Kidney epithelial cell (primary cell): ENCODE data around the gene PMEPA1. TPM values are rescaled to one million over a fixed set of nuclear protein-coding genes. Genes with fewer than 3 reads are reported as not detected.

Source experiments
- DNase-seq: peaks from one replicate; pipeline ENCODE4 v3.0.0-alpha.2; 2010; ENCODE audit warnings: low read depth
- H3K27me3 ChIP-seq: 2 replicates; pipeline ENCODE4 v1.6.0; 2011; ENCODE audit warnings: low read length; ENCODE audit not compliant: control insufficient read depth, insufficient read depth
- H3K36me3 ChIP-seq: 2 replicates; pipeline ENCODE4 v1.5.1; 2011; ENCODE audit warnings: low read length; ENCODE audit not compliant: control insufficient read depth, insufficient read depth
- H3K4me3 ChIP-seq: 2 replicates; pipeline ENCODE4 v1.5.1; 2011; ENCODE audit warnings: low read depth, mild to moderate bottlenecking, control low read depth, low read length
- total RNA-seq: library from RNA; depleted of rRNA; stranded (reverse); fragments of >200 nt; gene quantifications from 2 replicates; pipeline ENCODE4 v1.2.3, GENCODE V29; 2015
- TF ChIP-seq, protein P1 (sequence below): IDR thresholded peaks from 2 replicates; pipeline ENCODE4 v1.5.1; 2011; ENCODE audit warnings: mild to moderate bottlenecking, moderate library complexity, low read length, control low read depth, inconsistent platforms; ENCODE audit not compliant: insufficient read depth, poor library complexity, severe bottlenecking

PMEPA1 gene
- total RNA-seq, 1 donor from 2014 or later = 244 TPM

- TF ChIP-seq, protein P1, sequence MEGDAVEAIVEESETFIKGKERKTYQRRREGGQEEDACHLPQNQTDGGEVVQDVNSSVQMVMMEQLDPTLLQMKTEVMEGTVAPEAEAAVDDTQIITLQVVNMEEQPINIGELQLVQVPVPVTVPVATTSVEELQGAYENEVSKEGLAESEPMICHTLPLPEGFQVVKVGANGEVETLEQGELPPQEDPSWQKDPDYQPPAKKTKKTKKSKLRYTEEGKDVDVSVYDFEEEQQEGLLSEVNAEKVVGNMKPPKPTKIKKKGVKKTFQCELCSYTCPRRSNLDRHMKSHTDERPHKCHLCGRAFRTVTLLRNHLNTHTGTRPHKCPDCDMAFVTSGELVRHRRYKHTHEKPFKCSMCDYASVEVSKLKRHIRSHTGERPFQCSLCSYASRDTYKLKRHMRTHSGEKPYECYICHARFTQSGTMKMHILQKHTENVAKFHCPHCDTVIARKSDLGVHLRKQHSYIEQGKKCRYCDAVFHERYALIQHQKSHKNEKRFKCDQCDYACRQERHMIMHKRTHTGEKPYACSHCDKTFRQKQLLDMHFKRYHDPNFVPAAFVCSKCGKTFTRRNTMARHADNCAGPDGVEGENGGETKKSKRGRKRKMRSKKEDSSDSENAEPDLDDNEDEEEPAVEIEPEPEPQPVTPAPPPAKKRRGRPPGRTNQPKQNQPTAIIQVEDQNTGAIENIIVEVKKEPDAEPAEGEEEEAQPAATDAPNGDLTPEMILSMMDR = no peak
- H3K36me3 ChIP-seq = no peaks in the 10 kb centered on the region
- H3K4me3 ChIP-seq = no peak overlapping the region
- DNase-seq = no peak
- no peaks in the 10 kb centered on the region for H3K27me3 ChIP-seq
Observed at GRCh38 chr20:57698867-57699275, 10.9 kb downstream of the PMEPA1 start.

- H3K27me3 ChIP-seq = no peaks in the 10 kb centered on the region
- no peaks in the 10 kb centered on the region for H3K36me3 ChIP-seq
- H3K4me3 ChIP-seq = no peak overlapping the region
- peak; percentile 98 for DNase-seq
- TF ChIP-seq, protein P1 = no peak
Observed at GRCh38 chr20:57698116-57698866, 11.5 kb downstream of the PMEPA1 start.

DNA sequence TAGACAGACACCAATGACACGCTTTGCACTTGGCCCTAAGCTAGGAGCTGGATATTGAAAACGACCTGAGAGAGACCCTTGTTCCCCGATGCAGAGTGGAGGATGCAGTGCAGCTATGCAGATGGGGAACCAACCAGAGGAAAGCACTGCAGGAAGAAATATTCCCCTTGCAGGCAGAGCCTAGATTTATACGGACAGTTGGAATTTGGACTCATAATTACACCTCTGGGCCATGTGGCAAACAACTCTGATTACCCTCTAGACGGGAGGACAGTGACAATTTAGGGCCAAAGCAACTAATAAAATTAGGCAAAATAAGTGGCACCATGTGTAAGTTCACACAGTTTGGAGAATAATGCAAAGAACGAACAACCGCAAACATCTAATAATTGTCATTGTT is 12.3 kb downstream of the PMEPA1 start:
- TF ChIP-seq, protein P1 = no peak
- Histone ChIP-seq H3K4me3 (no peak overlapping the region), H3K27me3 (no peaks in the 10 kb centered on the region), H3K36me3 (no peaks in the 10 kb centered on the region)
- DNase-seq = no peak

GRCh38 chr20:57696401-57696961 is 13.3 kb downstream of the PMEPA1 start:
- H3K4me3 ChIP-seq = no peak overlapping the region
- H3K36me3 ChIP-seq = peaks cover 1% of the 10 kb centered on the region
- TF ChIP-seq, protein P1 = no peak

GRCh38 chr20:57695940-57696339 is 13.9 kb downstream of the PMEPA1 start:
- H3K4me3 ChIP-seq = no peak overlapping the region
- H3K27me3 ChIP-seq = no peaks in the 10 kb centered on the region
- TF ChIP-seq, protein P1 = no peak

More at GRCh38 chr20:57696401-57696961, 13.3 kb downstream of the PMEPA1 start:
- DNase-seq = no peak
- no peaks in the 10 kb centered on the region for H3K27me3 ChIP-seq

More at GRCh38 chr20:57695940-57696339, 13.9 kb downstream of the PMEPA1 start:
- no peak for DNase-seq
- H3K36me3 ChIP-seq = peaks cover 1% of the 10 kb centered on the region
